ENCODE results near the gene CHD1. TPM values are rescaled to one million over a fixed set of nuclear protein-coding genes. Genes with fewer than 3 reads are reported as not detected.
"Not testable (repeated sequence)": the region's sequence is repeated elsewhere in the genome, so short reads cannot be mapped to it uniquely, and the experiment has no call there.

The CHD1 gene
- total and polyA plus RNA-seq, 9 of the 15 experiments (the other 6 are each of a cell fraction or from before 2014, with no cell fraction given): 27.3 to 133 (median 58.7) TPM

DNA sequence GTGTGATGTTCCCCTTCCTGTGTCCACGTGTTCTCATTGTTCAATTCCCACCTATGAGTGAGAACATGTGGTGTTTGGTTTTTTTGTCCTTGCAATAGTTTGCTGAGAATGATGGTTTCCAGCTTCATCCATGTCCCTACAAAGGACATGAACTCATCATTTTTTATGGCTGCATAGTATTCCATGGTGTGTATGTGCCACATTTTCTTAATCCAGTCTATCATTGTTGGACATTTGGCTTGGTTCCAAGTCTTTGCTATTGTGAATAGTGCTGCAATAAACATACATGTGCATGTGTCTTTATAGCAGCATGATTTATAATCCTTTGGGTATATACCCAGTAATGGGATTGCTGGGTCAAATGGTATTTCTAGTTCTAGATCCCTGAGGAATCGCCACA lies 26.7 kb upstream of the CHD1 start:
- intact Hi-C loops (cut with micrococcal nuclease): loop anchor here (2.0 kb wide), 2 partner anchors 27 to 77 kb away; partner anchors contain the start of gene CHD1
- H3K9me3 ChIP-seq (replicated peaks; ENCODE audit: control insufficient read depth, insufficient read depth, low read depth, low read length); FAIRE-seq; BruUV-seq (replicated peaks); H3K79me2 ChIP-seq (ENCODE audit: control insufficient read depth, insufficient read depth, low read length); DNase-seq (ENCODE audit: extremely low read depth in 1 of 4, low spot score in 3 of 4); H2AFZ ChIP-seq (ENCODE audit: low read depth, low read length); in situ Hi-C loops (cut with MboI); H3K4me3 ChIP-seq; H3K9me1 ChIP-seq (ENCODE audit: control insufficient read depth, insufficient read depth, low read length); H3K27ac ChIP-seq (ENCODE audit: extremely low read depth, low read depth, low read length); H3K27me3 ChIP-seq (ENCODE audit: control insufficient read depth in 2 of 2, insufficient read depth in 2 of 2, low read length in 2 of 2); ATAC-seq; H3K4me2 ChIP-seq (ENCODE audit: insufficient read depth, low read length); CTCF ChIA-PET (ENCODE audit: low intra/inter-chr PET ratio); H4K20me1 ChIP-seq (replicated peaks; ENCODE audit: control insufficient read depth, insufficient read depth, low read length); H3K36me3 ChIP-seq (ENCODE audit: control insufficient read depth, insufficient read depth, low read length); POLR2A ChIA-PET; H3K9ac ChIP-seq (ENCODE audit: insufficient read depth in 1 of 2, low read depth in 2 of 2, low read length in 2 of 2): not testable (repeated sequence)
- TF ChIP-seq HDAC2 (IDR thresholded peaks at IDR 0.05) (peak; percentile 38; the same call in 1 of the 2 replicates), NFIC (IDR thresholded peaks at IDR 0.05) (peak; percentile 87), NFIX (CRISPR knock-in tag; IDR thresholded peaks at IDR 0.05; ENCODE audit: low read depth) (0 out of 2 replicates have a peak, but pooled peaks have one; percentile 19), BCOR (IDR thresholded peaks at IDR 0.05) (peak; percentile 85), KDM1A (IDR thresholded peaks at IDR 0.05) (peak; percentile 54 to 72; a peak in 3 of 4 replicates)
- no CpG with 5 or more reads among the region's 2 CpGs for WGBS (ENCODE audit: insufficient coverage, low coverage, missing lambda C conversion rate)
- H3K4me1 ChIP-seq (replicated peaks in 1 of 2; ENCODE audit: control insufficient read depth in 2 of 2, insufficient read depth in 2 of 2, low read length in 2 of 2): peaks cover 7 to 30% of the 10 kb centered on the region in 2 experiments; a peak in 3 of 5 replicates

GRCh38 chr5:98954392-98955028 lies 25.7 kb upstream of the CHD1 start:
- peak overlapping the region; percentile 48 to 59; a peak in 3 of 4 replicates for H3K9ac ChIP-seq (ENCODE audit: insufficient read depth in 1 of 2, low read depth in 2 of 2, low read length in 2 of 2)
- peak overlapping the region; percentile 77 for H2AFZ ChIP-seq (ENCODE audit: low read depth, low read length)
- POLR2A ChIA-PET: interaction anchor here (0.8 to 1.3 kb wide), 6 partner anchors 9 to 33 kb away, joined by 3 to 11 read pairs (median 4); no protein-coding TSS in a partner anchor
- peaks cover 7 to 31% of the 10 kb centered on the region in 2 experiments; a peak in 3 of 5 replicates for H3K4me1 ChIP-seq (replicated peaks in 1 of 2; ENCODE audit: control insufficient read depth in 2 of 2, insufficient read depth in 2 of 2, low read length in 2 of 2)
- no TSS peak for BruUV-seq (replicated peaks)
- peak overlapping the region; percentile 78 for H3K27ac ChIP-seq (ENCODE audit: extremely low read depth, low read depth, low read length)
- peak overlapping the region; percentile 83 for H3K4me2 ChIP-seq (ENCODE audit: insufficient read depth, low read length)
- no peaks in the 10 kb centered on the region for H3K27me3 ChIP-seq (ENCODE audit: control insufficient read depth in 2 of 2, insufficient read depth in 2 of 2, low read length in 2 of 2)
- WGBS (ENCODE audit: insufficient coverage, low coverage, missing lambda C conversion rate): 13% methylated on average over 5 of the region's 5 CpGs
- H4K20me1 ChIP-seq (replicated peaks; ENCODE audit: control insufficient read depth, insufficient read depth, low read length): no peaks in the 10 kb centered on the region
- H3K4me3 ChIP-seq: no peak overlapping the region
- H3K9me1 ChIP-seq (ENCODE audit: control insufficient read depth, insufficient read depth, low read length): no peaks in the 10 kb centered on the region
- peak; percentile 97 for FAIRE-seq
- in situ Hi-C loops (cut with MboI) (no loop called here), intact Hi-C loops (cut with micrococcal nuclease) (loop anchor here (2.0 kb wide), 2 partner anchors 26 to 78 kb away; partner anchors contain the start of gene CHD1)
- H3K79me2 ChIP-seq (ENCODE audit: control insufficient read depth, insufficient read depth, low read length): peaks cover 3% of the 10 kb centered on the region; the same call in 1 of the 3 replicates
- DNase-seq (ENCODE audit: extremely low read depth in 1 of 4, low spot score in 3 of 4): peak; percentile 27 to 94 (median 58)
- peak; percentile 91 for ATAC-seq
- no peaks in the 10 kb centered on the region; the same call in 1 of the 2 replicates for H3K9me3 ChIP-seq (replicated peaks; ENCODE audit: control insufficient read depth, insufficient read depth, low read depth, low read length)
- CTCF ChIA-PET (ENCODE audit: low intra/inter-chr PET ratio): no interaction called here
- no peaks in the 10 kb centered on the region for H3K36me3 ChIP-seq (ENCODE audit: control insufficient read depth, insufficient read depth, low read length)
- 0 out of 2 replicates have a peak, but pooled peaks have one; percentile 41 for TF ChIP-seq POLR2AphosphoS5 (IDR thresholded peaks at IDR 0.05; ENCODE audit: control insufficient read depth, insufficient read depth, low read depth, low read length)
- TF ChIP-seq TCF3 (CRISPR knock-in tag; IDR thresholded peaks at IDR 0.05): peak; percentile 94
- peak; percentile 58; the same call in 1 of the 2 replicates for TF ChIP-seq PHB2 (IDR thresholded peaks at IDR 0.05; ENCODE audit: low read depth)
- peak; percentile 68; the same call in 1 of the 2 replicates for TF ChIP-seq SMARCC2 (IDR thresholded peaks at IDR 0.05; ENCODE audit: low read depth)
- no peak for TF ChIP-seq JUNB (CRISPR knock-in tag; conservative IDR thresholded peaks at IDR 0.05)
- TF ChIP-seq MAZ (CRISPR knock-in tag; conservative IDR thresholded peaks at IDR 0.05 in 1 of 2, IDR thresholded peaks at IDR 0.05 in 1 of 2): peak in 1 of 2 experiments; percentile 81; a peak in 2 of 4 replicates
- TF ChIP-seq ZSCAN29 (IDR thresholded peaks at IDR 0.05): no peak
- TF ChIP-seq POLR2A (conservative IDR thresholded peaks at IDR 0.05): peak; percentile 47; the same call in 1 of the 2 replicates
- TF ChIP-seq ZBTB5 (IDR thresholded peaks at IDR 0.05): no peak
- TF ChIP-seq GATA2 (CRISPR knock-in tag; IDR thresholded peaks at IDR 0.05): peak; percentile 75
